ENCODE data around the gene BBS1. TPM values are rescaled to one million over a fixed set of nuclear protein-coding genes. Genes with fewer than 3 reads are reported as not detected.

The BBS1 gene
- total RNA-seq, 1 donor from 2014 or later, result 41.4 TPM

Other genes with a start within 250 kb of the BBS1 start
- gene RAB1B, start 242.0 kb upstream of the BBS1 start, total RNA-seq, result 138 TPM
- 0.89 TPM for gene CNIH2, start 232.5 kb upstream of the BBS1 start, total RNA-seq
- 67.8 TPM for gene YIF1A, start 221.5 kb upstream of the BBS1 start, total RNA-seq
- not detected for gene TMEM151A, start 218.7 kb upstream of the BBS1 start, total RNA-seq
- gene CD248, start 193.6 kb upstream of the BBS1 start, total RNA-seq, result 28.7 TPM
- gene RIN1, start 174.2 kb upstream of the BBS1 start, total RNA-seq, result 8.2 TPM
- gene BRMS1, start 165.5 kb upstream of the BBS1 start, total RNA-seq, result 37.8 TPM
- gene B4GAT1, start 163.0 kb upstream of the BBS1 start, total RNA-seq, result 22.6 TPM
- gene SLC29A2, start 138.9 kb upstream of the BBS1 start, total RNA-seq, result 10.6 TPM
- gene NPAS4, start 89.6 kb upstream of the BBS1 start, total RNA-seq, result not detected
- 32.7 TPM for gene MRPL11, start 71.8 kb upstream of the BBS1 start, total RNA-seq
- 21.4 TPM for gene PELI3, start 43.7 kb upstream of the BBS1 start, total RNA-seq
- 32.7 TPM for gene DPP3, start 30.2 kb upstream of the BBS1 start, total RNA-seq
- 14.9 TPM for gene ZDHHC24, start 35.4 kb downstream of the BBS1 start, total RNA-seq
- gene ACTN3, start 36.3 kb downstream of the BBS1 start, total RNA-seq, result 0.24 TPM
- gene CTSF, start 58.0 kb downstream of the BBS1 start, total RNA-seq, result 31.2 TPM
- gene CCDC87, start 82.4 kb downstream of the BBS1 start, total RNA-seq, result 0.50 TPM
- gene CCS, start 82.5 kb downstream of the BBS1 start, total RNA-seq, result 40.5 TPM
- 93.4 TPM for gene RBM14, start 106.0 kb downstream of the BBS1 start, total RNA-seq
- 107 TPM for gene RBM4, start 128.1 kb downstream of the BBS1 start, total RNA-seq
- 17.6 TPM for gene RBM4B, start 167.3 kb downstream of the BBS1 start, total RNA-seq
- gene SPTBN2, start 218.6 kb downstream of the BBS1 start, total RNA-seq, result 6.4 TPM